ENCODE results near the gene AGBL4.

- TF ChIP-seq CREB5 (CRISPR knock-in tag; IDR thresholded peaks at IDR 0.05; ENCODE audit: low read depth) (no peak), ZNF565 (CRISPR knock-in tag; conservative IDR thresholded peaks at IDR 0.05; ENCODE audit: low read depth) (no peak), OSR1 (CRISPR knock-in tag; IDR thresholded peaks at IDR 0.05) (no peak), RARB (CRISPR knock-in tag; IDR thresholded peaks at IDR 0.05) (no peak), PPARA (CRISPR knock-in tag; IDR thresholded peaks at IDR 0.05; ENCODE audit: borderline replicate concordance) (no peak), ZFP3 (CRISPR knock-in tag; IDR thresholded peaks at IDR 0.05) (no peak), ARNTL (CRISPR knock-in tag; IDR thresholded peaks at IDR 0.05; ENCODE audit: borderline replicate concordance, low read depth) (no peak), BACH2 (CRISPR knock-in tag; IDR thresholded peaks at IDR 0.05; ENCODE audit: borderline replicate concordance) (no peak), ZNF8 (CRISPR knock-in tag; IDR thresholded peaks at IDR 0.05) (no peak)
Measured at GRCh38 chr1:48675251-48675650, 1348.5 kb downstream of the AGBL4 start.
